ENCODE measurements around the gene PRND.

Gene PRND

GRCh38 chr20:4764805-4765204 is 43.1 kb downstream of the PRND start:
- TF ChIP-seq ZFP30 (CRISPR knock-in tag; IDR thresholded peaks at IDR 0.05) (no peak), GLIS3 (CRISPR knock-in tag; IDR thresholded peaks at IDR 0.05) (no peak), TCF4 (CRISPR knock-in tag; IDR thresholded peaks at IDR 0.05; ENCODE audit: borderline replicate concordance) (no peak), TSHZ2 (CRISPR knock-in tag; IDR thresholded peaks at IDR 0.05) (no peak), TOX (CRISPR knock-in tag; IDR thresholded peaks at IDR 0.05; ENCODE audit: borderline replicate concordance) (no peak), ZC3H10 (CRISPR knock-in tag; IDR thresholded peaks at IDR 0.05) (no peak), CSRNP3 (CRISPR knock-in tag; IDR thresholded peaks at IDR 0.05) (no peak), POU6F1 (CRISPR knock-in tag; IDR thresholded peaks at IDR 0.05; ENCODE audit: borderline replicate concordance, low read depth) (no peak), OSR1 (CRISPR knock-in tag; IDR thresholded peaks at IDR 0.05) (no peak), ZNF8 (CRISPR knock-in tag; IDR thresholded peaks at IDR 0.05) (no peak), SNAI2 (CRISPR knock-in tag; IDR thresholded peaks at IDR 0.05) (no peak)

GRCh38 chr20:4765681-4766080 is 44.0 kb downstream of the PRND start:
- TF ChIP-seq ARNTL (CRISPR knock-in tag; IDR thresholded peaks at IDR 0.05; ENCODE audit: borderline replicate concordance, low read depth) = no peak
- no peak for TF ChIP-seq RARB (CRISPR knock-in tag; IDR thresholded peaks at IDR 0.05)
- no peak for TF ChIP-seq ZNF70 (CRISPR knock-in tag; IDR thresholded peaks at IDR 0.05)
- no peak for TF ChIP-seq TSHZ2 (CRISPR knock-in tag; IDR thresholded peaks at IDR 0.05)
- TF ChIP-seq, protein P1, sequence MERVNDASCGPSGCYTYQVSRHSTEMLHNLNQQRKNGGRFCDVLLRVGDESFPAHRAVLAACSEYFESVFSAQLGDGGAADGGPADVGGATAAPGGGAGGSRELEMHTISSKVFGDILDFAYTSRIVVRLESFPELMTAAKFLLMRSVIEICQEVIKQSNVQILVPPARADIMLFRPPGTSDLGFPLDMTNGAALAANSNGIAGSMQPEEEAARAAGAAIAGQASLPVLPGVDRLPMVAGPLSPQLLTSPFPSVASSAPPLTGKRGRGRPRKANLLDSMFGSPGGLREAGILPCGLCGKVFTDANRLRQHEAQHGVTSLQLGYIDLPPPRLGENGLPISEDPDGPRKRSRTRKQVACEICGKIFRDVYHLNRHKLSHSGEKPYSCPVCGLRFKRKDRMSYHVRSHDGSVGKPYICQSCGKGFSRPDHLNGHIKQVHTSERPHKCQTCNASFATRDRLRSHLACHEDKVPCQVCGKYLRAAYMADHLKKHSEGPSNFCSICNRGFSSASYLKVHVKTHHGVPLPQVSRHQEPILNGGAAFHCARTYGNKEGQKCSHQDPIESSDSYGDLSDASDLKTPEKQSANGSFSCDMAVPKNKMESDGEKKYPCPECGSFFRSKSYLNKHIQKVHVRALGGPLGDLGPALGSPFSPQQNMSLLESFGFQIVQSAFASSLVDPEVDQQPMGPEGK (CRISPR knock-in tag; IDR thresholded peaks at IDR 0.05; ENCODE audit: borderline replicate concordance) = no peak
- no peak for TF ChIP-seq CSDC2 (CRISPR knock-in tag; IDR thresholded peaks at IDR 0.05)
- TF ChIP-seq OSR1 (CRISPR knock-in tag; IDR thresholded peaks at IDR 0.05) = no peak
- TF ChIP-seq ZFP3 (CRISPR knock-in tag; IDR thresholded peaks at IDR 0.05) = no peak
- no peak for TF ChIP-seq BACH2 (CRISPR knock-in tag; IDR thresholded peaks at IDR 0.05; ENCODE audit: borderline replicate concordance)
- no peak for TF ChIP-seq ISL1 (CRISPR knock-in tag; IDR thresholded peaks at IDR 0.05)
- no peak for TF ChIP-seq TCF4 (CRISPR knock-in tag; IDR thresholded peaks at IDR 0.05; ENCODE audit: borderline replicate concordance)
- no peak for TF ChIP-seq ZFP30 (CRISPR knock-in tag; IDR thresholded peaks at IDR 0.05)
- TF ChIP-seq ZNF8 (CRISPR knock-in tag; IDR thresholded peaks at IDR 0.05) = no peak
- no peak for TF ChIP-seq TOX (CRISPR knock-in tag; IDR thresholded peaks at IDR 0.05; ENCODE audit: borderline replicate concordance)
- TF ChIP-seq CSRNP3 (CRISPR knock-in tag; IDR thresholded peaks at IDR 0.05) = no peak
- TF ChIP-seq POU6F1 (CRISPR knock-in tag; IDR thresholded peaks at IDR 0.05; ENCODE audit: borderline replicate concordance, low read depth) = no peak
- no peak for TF ChIP-seq ZC3H10 (CRISPR knock-in tag; IDR thresholded peaks at IDR 0.05)
- TF ChIP-seq PPARA (CRISPR knock-in tag; IDR thresholded peaks at IDR 0.05; ENCODE audit: borderline replicate concordance) = no peak
- TF ChIP-seq SNAI2 (CRISPR knock-in tag; IDR thresholded peaks at IDR 0.05) = no peak
- no peak for TF ChIP-seq ZNF565 (CRISPR knock-in tag; conservative IDR thresholded peaks at IDR 0.05; ENCODE audit: low read depth)
- no peak for ATAC-seq

More at GRCh38 chr20:4764805-4765204, 43.1 kb downstream of the PRND start:
- no peak for ATAC-seq

All from SK-N-SH treated with all-trans-retinoic acid at 6 μM for 48 hours (cell line).